NB4 (cell line): Measurements from ENCODE around the gene LITAF.

ENCODE experiments used
- POLR2A ChIP-seq: IDR thresholded peaks from 2 replicates; pipeline ENCODE4 v1.6.1; 2011; ENCODE audit warnings: mild to moderate bottlenecking; ENCODE audit not compliant: insufficient read length; ENCODE audit errors: extremely low read depth
- TF ChIP-seq, protein P1 (sequence below): IDR thresholded peaks from one replicate; pipeline ENCODE4 v1.5.1; 2012; ENCODE audit warnings: low read depth, low read length
- TF ChIP-seq, protein P2 (sequence below): IDR thresholded peaks from 2 replicates; pipeline ENCODE4 v1.6.1; 2011; ENCODE audit warnings: low read depth, low read length

DNA sequence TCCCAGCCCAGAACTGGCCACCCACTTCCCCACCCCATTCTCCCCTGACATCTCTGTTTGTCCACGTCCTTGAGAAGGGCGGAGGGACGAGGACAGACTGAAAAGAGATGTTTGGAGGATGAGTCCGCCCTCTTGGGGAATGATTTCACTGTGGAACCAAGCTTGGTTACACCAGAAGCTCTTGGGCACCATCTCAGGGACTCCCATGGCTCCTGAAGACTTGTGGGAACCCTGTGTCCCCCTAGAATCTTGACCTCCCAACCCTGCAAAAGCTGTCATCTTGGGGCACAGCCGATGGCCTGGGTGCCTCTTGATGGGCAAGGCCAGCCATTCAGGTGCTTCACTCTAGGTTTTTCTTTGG is 25.9 kb upstream of the LITAF start:
- TF ChIP-seq, protein P1, sequence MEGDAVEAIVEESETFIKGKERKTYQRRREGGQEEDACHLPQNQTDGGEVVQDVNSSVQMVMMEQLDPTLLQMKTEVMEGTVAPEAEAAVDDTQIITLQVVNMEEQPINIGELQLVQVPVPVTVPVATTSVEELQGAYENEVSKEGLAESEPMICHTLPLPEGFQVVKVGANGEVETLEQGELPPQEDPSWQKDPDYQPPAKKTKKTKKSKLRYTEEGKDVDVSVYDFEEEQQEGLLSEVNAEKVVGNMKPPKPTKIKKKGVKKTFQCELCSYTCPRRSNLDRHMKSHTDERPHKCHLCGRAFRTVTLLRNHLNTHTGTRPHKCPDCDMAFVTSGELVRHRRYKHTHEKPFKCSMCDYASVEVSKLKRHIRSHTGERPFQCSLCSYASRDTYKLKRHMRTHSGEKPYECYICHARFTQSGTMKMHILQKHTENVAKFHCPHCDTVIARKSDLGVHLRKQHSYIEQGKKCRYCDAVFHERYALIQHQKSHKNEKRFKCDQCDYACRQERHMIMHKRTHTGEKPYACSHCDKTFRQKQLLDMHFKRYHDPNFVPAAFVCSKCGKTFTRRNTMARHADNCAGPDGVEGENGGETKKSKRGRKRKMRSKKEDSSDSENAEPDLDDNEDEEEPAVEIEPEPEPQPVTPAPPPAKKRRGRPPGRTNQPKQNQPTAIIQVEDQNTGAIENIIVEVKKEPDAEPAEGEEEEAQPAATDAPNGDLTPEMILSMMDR: no peak
- TF ChIP-seq POLR2A: no peak
- TF ChIP-seq, protein P2, sequence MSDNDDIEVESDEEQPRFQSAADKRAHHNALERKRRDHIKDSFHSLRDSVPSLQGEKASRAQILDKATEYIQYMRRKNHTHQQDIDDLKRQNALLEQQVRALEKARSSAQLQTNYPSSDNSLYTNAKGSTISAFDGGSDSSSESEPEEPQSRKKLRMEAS: no peak
